GM21786 (cell line): ENCODE results near the gene ZNRF3.
"Not testable (repeated sequence)": the region's sequence is repeated elsewhere in the genome, so short reads cannot be mapped to it uniquely, and the experiment has no call there.

Experiments used
- ATAC-seq: cut with Tn5 transposase; IDR thresholded peaks from one replicate; pipeline ENCODE4 v1.9.1; 2021; ENCODE audit not compliant: unreplicated experiment

Gene ZNRF3

DNA sequence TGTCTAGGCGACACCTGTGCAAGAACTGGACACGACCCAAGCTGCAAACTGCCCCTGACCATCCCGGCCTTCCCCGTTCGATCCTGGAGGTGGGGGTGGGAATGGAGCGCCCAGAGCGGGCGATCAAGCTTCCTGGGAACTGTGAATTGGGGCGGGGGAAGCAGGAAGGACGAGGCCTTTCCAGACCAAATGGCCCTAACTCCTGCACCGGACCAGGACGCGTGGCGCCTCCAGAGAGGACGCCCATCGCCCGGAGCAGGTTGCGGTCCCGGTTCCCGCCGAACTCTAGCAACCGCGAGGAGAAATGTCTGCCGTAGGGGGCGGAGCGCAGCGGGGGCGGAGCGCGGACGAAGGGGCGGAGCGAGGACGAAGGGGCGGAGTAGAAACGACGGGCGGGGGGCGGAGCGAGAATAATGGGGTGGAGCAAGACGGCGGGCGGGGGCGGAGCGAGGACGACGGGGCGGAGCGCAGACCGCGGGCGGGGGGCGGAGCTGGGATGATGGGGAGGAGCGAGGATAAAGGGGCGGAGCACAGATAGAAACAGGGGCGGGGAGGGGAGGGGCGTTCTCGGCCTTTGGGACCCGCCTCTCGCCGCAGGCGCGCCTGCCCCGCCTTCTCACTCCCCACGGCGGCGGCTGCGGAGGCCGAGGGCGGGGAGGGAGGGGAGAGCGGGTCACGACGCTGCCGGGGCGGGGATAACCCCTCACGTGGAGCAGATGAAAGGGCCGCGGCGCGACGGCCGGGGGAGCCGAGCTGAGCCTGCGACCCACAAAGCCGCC, at the start of gene ZNRF3:
Gene ZNRF3, plus strand, starts transcription at position 695 of the 779 bp plus-strand sequence. CDS start 195 bp downstream, outside the sequence.
- ATAC-seq = peak; percentile 50

DNA sequence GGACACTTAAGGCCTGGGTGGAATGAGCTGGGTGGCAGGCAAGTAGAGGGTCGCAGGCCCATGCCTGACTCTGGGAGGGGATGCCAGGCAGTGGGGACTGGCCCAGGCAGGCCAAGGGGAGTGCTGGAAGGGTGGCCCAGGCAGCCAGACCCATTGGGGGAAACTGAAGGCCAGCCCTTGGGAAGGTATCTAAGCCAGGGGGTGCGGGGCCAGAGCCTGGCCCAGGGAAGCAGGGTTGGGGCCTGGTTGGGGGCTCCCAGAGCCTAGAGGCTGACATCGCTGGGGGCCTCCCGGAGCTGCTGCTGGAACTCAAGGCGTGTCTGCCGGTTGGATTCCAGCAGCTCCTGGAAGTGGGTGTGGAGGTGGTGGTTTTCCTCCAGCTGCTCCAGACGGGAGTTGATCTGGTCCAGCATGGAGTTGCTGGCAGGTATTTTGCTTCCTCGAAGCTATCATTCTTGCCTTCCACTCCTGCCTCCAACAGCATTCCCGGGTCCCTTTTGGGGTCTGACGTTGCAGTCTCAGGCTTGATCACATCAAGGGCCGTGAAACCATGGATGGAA, 47.7 kb upstream of the ZNRF3 start:
- no peak for ATAC-seq

DNA sequence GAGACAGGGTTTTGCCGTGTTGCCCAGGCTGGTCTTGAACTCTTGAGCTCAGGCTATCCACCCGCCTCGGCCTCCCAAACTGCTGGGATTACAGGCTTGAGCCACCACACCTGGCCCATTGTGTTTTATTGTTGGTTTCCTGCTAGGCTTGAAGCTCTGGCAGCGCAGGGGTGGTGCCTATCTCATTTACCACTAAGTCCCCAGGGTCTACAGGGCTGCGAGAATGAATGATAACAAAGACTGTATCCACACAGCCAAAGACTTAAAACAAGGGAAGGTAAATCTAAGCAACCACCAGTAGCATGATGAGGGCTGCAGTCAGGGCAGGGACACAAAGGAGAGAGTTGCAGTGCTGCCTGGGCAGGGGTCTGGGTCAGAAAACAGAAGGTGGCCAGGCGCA, 45.7 kb upstream of the ZNRF3 start:
- no peak for ATAC-seq

DNA sequence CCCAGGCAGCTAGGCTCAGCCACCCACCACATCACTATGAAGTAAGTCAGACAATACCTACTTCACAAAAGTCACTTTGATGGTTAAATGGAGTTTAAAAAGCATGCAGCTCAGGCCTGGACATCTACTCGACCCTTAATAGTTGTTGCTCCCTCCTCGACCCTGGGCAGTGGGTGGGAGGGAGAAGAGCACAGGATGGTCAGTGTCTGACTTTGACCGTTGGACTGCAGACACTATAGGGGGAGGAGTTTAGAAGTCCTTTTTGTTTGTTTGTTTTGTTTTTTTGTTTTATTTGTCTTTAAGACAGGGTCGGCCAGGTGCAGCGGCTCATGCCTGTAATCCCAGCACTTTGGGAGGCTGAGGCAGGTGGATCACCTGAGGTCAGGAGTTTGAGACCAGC, 44.4 kb upstream of the ZNRF3 start:
- no peak for ATAC-seq

DNA sequence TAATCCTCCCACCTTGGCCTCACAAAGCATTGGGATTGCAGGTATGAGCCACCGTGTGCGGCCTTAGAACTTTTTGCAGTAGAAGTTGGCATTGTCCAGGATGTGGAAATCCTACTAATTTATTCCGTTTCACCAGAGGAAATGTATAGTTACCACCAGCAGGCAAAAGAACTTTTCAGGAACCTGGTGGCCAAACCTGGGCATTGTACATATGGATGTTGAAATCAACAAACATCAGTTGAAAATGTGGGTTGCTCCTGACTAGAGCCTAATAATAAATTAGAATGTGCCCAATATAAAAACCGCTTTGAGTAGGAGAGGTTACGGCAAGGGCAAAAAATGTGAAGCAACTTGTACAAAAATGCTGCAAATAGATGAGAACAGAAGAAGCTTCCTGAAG, 42.3 kb upstream of the ZNRF3 start:
- ATAC-seq = no peak

DNA sequence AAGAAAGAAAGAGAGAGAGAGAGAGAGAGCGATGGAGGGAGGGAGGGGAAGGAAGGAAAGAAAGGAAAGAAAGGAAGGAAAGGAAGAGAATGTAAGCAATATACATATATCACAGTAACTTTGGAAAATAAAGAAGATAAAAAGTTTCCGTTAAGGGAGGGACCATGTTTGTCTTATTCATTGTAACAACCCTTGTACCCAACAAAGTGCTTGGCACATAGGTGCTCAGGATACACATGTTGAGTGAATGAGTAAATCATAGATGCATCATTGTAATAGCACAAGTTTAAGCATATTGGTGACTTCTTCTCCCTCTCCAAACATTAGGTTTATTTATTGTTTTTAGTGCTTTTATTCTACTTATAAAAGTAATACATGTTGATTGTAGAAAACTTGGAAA, 39.7 kb upstream of the ZNRF3 start:
- ATAC-seq = no peak

DNA sequence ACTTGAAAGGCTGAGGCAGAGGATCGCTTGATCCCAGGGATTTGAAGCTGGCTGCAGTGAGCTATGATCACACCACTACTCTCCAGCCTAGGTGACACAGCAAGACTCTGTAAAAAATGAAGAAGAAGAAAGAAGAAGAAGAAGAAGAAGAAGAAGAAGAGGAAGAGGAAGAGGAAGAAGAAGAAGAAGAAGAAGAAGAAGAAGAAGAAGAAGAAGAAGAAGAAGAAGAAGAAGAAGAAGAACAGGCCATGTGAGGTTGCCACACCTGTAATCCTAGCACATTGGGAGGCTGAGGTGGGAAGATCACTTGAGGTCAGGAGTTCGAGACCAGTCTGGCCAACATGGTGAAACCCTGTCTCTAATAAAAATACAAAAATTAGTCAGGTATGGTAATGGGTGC, 39.1 kb upstream of the ZNRF3 start:
- ATAC-seq = not testable (repeated sequence)

DNA sequence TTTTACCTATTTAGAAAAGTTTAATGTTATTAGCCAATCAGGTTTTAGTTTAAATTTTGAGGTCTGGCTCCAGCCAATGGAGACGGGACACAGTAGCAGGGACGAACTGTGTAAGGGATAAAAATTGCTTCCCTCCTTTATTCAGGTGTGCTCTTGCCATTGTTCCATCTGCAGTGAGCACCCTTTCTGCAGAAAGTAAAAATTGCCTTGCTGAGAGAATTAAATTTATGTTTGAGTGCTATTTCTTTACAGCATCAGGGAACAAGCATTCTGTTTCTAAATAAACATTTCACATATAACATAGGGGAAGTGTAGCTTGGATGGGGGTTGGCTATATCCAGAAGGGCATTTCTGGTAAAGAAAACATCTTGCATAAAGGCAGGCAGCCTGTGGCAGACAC, 36.4 kb upstream of the ZNRF3 start:
- ATAC-seq = no peak

DNA sequence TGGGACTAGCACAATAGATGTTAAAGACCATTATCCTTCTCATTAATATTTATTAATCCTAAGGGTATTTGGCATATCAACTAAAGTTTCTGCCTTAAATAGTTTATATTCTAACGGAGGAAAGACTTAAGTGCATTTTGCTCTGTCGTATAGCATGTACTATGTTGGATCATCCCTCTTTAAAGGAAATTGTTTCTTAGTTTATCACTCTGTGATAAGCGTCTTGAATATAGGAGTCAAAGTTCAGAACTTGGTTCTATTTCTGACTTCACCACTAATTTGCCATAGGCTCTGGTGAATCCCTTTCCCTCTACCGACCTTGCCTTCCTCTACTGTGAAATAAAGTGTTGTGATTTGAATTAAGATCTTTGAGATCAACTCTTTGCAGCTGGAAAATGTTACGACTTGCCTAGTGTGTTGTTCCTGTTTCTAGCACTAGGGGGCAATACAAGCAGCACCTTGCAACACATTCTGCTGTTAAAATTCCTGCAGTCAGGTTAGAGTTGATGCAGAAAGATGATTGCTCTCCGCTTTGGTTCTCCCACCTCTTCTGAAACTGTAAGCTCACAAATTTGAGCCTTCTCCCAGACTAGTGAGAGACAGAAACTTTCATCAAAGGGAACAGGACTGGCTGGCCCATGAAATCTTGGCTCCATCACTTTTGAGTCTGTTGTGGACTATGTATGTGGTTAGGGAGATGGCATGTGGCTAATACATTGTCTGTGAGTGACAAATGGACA, 27.8 kb upstream of the ZNRF3 start:
- no peak for ATAC-seq

DNA sequence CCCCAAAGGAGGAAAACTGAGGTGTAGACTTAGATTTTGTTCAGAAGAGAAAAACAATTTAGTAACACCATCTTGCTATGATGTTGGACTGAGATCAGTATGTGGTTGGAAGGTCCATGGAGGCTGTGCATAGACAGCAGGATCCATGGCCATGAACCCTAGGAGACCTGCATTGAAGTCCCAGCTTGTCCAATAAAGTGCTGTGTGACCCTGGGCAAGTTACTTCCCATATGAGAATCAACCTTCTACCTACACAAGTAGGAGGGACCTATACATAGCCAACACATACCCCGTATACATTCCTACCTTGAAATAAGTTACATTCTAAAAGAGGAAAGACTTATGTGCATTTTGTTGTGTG, 27.3 kb upstream of the ZNRF3 start:
- ATAC-seq = no peak

DNA sequence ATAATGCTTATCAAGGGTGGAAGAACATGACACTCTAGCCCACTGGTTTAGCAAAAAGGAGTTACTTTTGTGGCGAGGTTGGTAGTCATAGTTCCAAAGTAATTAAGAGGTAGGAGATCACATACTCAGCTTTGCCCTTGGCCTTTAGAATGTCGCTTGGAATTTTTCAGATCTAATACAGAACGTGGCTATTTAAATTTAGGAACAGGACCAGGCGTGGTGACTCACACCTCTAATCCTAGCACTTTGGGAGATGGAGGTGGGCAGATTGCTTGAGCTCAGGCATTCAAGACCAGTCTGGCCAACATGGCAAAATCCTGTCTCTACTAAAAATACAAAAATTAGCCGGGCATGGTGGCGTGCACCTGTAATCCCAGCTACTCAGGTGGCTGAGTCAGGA, 26.1 kb upstream of the ZNRF3 start:
- ATAC-seq = no peak

DNA sequence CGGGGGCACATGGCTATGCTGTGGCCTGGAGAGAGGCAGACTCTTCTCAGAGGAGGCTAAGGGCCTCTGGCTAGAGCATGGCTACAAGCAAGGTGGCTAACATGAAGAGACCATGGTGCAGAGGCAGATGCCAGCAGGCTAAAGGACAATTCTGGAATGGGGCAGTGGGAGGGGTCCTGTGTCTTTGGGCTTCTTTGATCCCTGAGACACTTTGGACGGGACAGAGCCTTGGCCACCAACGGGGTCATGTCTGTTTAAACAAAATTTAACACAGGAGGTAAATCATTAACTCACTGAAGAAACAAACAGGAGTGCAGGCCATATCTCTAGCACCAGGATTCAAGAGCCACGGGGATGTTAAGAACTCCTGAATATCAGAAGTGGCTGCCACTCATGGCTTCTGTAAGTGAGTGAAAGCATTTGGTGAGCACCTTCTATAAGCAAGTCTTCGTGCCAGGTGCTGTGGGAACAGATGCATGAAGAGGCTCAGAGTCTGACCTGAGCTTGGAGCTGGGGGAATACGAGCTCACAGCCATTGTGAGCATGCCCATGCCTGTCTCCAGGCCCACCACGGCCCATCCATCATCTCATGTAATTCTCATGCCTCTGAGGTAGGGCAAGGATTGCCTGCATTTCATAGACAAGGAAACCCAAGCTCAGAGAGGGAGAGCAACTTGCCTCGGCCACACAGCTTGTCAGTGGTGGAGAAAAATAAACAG, 18.3 kb upstream of the ZNRF3 start:
- ATAC-seq = no peak

DNA sequence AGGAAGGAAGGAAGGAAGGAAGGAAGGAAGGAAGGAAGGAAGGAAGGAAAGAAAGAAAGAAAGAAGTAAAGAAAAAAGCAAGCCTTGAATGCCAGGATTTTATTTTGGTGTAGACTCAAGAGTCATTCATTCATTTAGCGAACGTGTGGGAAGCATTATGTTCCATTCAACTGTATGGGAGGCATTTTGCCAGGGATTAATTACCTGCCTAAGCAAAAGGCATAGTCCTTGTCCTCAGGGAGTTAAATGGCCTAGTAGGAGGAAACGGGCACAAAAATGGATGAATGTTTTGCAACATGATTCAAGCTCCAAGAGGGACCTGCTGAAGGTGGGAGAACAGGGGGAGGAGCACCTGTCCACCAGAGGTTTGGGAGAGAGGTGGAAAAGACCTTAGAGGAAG, 16.2 kb upstream of the ZNRF3 start:
- ATAC-seq = no peak

DNA sequence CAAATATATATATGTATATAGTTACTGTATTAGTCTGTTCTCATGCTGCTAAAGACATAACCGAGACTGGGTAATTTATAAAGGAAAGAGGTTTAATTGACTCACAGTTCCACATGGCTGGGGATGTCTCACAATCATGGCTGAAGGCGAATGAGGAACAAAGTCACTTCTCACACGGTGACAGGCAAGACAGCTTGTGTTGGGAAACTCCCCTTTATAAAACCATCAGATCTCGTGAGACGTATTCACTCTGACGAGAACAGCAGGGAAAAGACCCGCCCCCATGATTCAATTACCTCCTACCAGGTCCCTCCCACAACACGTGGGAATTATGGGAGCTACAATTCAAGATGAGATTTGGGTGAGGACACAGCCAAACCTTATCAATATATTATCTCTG, 15.0 kb upstream of the ZNRF3 start:
- not testable (repeated sequence) for ATAC-seq

DNA sequence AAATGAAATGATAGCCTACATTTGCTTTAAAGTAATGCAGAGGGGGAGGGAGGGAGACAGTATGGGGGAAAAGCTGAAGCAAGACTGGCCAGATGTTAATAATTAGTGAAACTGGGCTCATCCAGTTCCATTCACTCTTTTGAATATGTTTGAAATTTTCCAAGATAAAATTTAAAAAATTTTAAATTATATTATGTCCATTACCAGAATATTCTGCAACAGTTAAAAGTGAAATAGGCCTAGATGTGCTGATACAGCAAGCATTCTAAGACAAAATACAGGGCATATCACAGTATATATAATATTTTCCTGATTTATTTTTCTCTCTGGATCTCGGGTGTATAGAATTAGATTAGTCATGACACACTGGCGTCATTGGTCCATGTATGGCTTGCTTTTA, 13.6 kb upstream of the ZNRF3 start:
- no peak for ATAC-seq

DNA sequence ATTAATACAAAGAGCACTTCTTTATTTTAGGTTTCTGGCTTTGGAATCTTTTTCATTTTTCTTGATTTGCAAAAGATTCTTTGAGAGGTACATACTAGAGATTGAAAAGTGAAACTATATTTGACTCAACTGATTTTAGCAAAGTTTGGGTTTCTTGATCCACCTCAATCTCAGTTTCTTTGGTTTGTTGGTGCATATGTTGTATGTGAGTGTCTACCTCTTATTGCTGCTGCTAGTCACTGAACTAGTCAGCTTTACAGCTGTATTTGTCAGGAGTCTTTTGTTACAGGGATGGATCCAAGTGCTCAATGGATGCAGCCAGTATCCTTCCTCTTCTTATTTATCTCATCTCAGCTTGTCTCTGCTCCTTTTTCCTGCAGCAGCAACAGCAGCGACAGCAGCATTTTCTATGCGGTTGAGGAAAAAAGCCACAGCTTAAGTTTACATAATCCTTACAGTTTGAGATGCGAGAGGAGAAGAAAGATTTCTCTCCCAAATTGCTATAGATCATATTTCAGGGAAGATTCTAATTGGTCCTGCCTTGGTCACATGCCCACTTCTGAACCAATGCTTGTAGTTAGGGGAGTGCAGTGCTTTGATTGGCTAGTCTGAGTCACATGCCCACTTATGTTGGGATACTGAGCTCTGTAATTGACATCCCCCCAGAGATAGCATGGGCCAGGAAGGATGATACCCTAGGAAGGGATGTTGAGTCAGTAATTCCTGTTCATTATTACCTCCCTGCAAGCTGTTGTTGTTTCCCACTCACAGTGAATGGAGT, 10.0 kb upstream of the ZNRF3 start:
- ATAC-seq = no peak

DNA sequence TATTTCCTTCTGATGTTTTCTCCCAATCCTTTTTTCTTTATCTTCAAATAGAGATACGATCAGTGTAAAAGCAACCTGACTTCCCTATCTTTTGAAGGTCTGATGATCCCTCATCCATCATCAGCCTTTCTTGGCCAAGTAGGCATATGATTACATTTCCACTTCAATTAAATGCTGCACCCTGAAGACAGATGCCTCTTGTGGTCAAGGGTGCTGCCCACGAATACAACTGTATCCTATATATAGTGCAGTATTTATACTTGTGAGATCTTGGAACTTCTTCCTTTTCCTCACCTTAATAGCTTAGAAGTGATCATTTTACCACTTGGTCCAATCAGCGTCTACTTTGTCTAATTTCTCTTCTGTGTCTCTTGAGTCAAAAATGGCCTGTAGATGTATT, 9.3 kb upstream of the ZNRF3 start:
- ATAC-seq = no peak

DNA sequence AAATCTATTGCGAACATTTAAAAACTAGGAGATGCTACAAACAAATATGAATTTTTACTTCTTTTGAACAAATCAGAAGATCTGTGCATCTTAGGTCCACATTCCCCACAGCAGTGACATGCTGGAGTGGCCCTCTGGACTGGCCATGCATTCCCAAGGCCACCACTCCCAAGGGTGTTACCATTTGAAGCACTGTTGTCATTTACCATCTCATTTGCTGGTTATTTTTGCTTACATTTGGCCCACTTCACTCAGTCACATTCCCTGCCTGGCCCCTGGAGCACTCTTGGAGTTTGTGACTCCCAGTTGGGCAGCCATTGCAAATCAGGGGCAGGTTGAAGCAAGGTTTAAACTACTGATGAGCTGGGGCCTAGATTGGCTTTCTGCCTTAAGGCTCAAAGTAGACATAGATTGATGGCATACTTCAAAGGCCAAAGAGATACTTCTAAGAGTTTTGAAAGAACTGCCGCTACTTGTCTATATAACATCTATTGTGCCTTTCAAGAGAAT, 8.5 kb upstream of the ZNRF3 start:
- ATAC-seq = no peak

DNA sequence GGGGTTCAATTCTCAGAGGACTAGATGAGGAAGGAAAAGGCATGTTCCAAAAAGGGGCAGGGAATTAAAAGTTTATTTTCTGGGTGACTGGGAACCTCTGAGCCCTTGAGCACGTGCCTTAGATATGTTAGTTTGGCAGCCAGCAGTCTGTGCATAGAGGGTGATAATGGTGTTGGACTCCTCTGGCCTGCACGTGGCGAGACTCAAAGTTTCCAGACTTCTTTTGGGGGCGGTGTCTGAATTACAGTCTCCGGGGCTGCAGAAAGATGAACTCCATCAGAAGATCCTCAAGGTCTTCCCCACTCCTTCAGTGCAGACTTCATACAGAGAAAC, 861 bp upstream of the ZNRF3 start:
- ATAC-seq = no peak

DNA sequence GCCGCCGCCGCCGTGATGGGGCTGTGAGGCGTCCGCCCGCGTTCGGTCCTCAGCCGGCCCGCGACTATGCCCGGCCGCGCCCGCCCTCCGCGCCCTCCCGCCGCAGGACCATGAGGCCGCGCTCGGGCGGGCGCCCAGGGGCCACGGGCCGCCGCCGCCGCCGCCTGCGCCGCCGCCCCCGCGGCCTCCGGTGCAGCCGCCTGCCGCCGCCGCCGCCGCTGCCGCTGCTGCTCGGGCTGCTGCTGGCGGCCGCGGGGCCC, 215 bp downstream of the ZNRF3 start:
- no peak for ATAC-seq
